H1 (cell line): Measurements from ENCODE around the gene ARMC3. TPM values are rescaled to one million over a fixed set of nuclear protein-coding genes. Genes with fewer than 3 reads are reported as not detected.

Experiments
- CTCF ChIA-PET: fragments of 300-600 bp; sonication (Branson Sonifier 250); formaldehyde crosslinking; loops from one replicate; lab custom pipeline; 2021; ENCODE audit not compliant: partially characterized antibody; lab: Charles Lee
- POLR2A ChIA-PET: fragments of 300-600 bp; sonication (Branson Sonifier 250); formaldehyde crosslinking; loops from one replicate; lab custom pipeline; 2021; ENCODE audit warnings: inconsistent platforms; ENCODE audit not compliant: partially characterized antibody; lab: Charles Lee
- DNase-seq, 2 experiments: peaks; one replicate each; pipeline versions ENCODE4 v3.0.0 to v3.0.0-alpha.2; 2010 to 2022; ENCODE audit warnings: low spot score in 2 of 2, low read depth in 1 of 2, mixed read lengths in 1 of 2
- FAIRE-seq: peaks from 2 replicates; lab custom pipeline; 2011; peaks lifted over from hg19 to GRCh38; lab: Jason Lieb, UNC
- H2AFZ ChIP-seq: 2 replicates; pipeline ENCODE4 v1.8.1; 2012; ENCODE audit warnings: low read length, inconsistent platforms
- H2AK5ac ChIP-seq: 2 replicates; pipeline ENCODE4 v1.6.1; 2013; ENCODE audit warnings: low read depth, low read length
- H2BK120ac ChIP-seq: replicated peaks from 2 replicates; pipeline ENCODE3; 2013; ENCODE audit warnings: low read depth, low read length, inconsistent platforms
- H2BK12ac ChIP-seq: 2 replicates; pipeline ENCODE4 v1.6.1; 2013; ENCODE audit warnings: low read depth, low read length
- H2BK15ac ChIP-seq: 2 replicates; pipeline ENCODE4 v1.6.1; 2013; ENCODE audit warnings: low read length
- H2BK20ac ChIP-seq: 2 replicates; pipeline ENCODE4 v1.6.1; 2013; ENCODE audit warnings: low read length
- H2BK5ac ChIP-seq: 2 replicates; pipeline ENCODE4 v1.6.1; 2013; ENCODE audit warnings: low read depth, low read length
- H3K14ac ChIP-seq: 2 replicates; pipeline ENCODE4 v1.6.1; 2013; ENCODE audit warnings: inconsistent platforms; ENCODE audit not compliant: insufficient read length
- H3K18ac ChIP-seq: 2 replicates; pipeline ENCODE4 v1.6.1; 2013; ENCODE audit warnings: low read length; ENCODE audit errors: extremely low read depth
- H3K23ac ChIP-seq: 2 replicates; pipeline ENCODE4 v1.6.1; 2013; ENCODE audit warnings: inconsistent platforms; ENCODE audit not compliant: insufficient read length
- H3K23me2 ChIP-seq: 2 replicates; pipeline ENCODE4 v1.6.1; 2013; ENCODE audit warnings: low read depth, low read length
- H3K27ac ChIP-seq: 2 replicates; pipeline ENCODE4 v1.6.1; 2011; ENCODE audit warnings: low read depth, low read length, inconsistent platforms
- H3K27me3 ChIP-seq, 4 experiments: replicated peaks in 1 of 4; 1 replicate in 1 of 4; 2 replicates in 3 of 4; pipeline versions ENCODE4 v1.6.1 to v1.8.1; 2011 to 2013; ENCODE audit warnings: low read length in 3 of 4, mild to moderate bottlenecking in 3 of 4, inconsistent platforms in 2 of 4, mixed read lengths in 2 of 4, moderate library complexity in 1 of 4; ENCODE audit not compliant: control insufficient read depth in 3 of 4, insufficient read depth in 3 of 4; ENCODE audit errors: extremely low read depth in 1 of 4
- H3K36me3 ChIP-seq, 4 experiments: 2 replicates each; pipeline versions ENCODE4 v1.6.1 to v1.8.1; 2011 to 2013; ENCODE audit warnings: mild to moderate bottlenecking in 4 of 4, low read length in 3 of 4, moderate library complexity in 2 of 4, control low read depth in 1 of 4, inconsistent platforms in 1 of 4; ENCODE audit not compliant: insufficient read depth in 4 of 4, control insufficient read depth in 2 of 4
- H3K4ac ChIP-seq: replicated peaks from 2 replicates; pipeline ENCODE3; 2013; ENCODE audit warnings: low read length, low read depth, mixed read lengths, inconsistent platforms; ENCODE audit not compliant: insufficient read length
- H3K4me1 ChIP-seq, 4 experiments: replicated peaks in 1 of 4; 1 replicate in 1 of 4; 2 replicates in 3 of 4; pipeline versions ENCODE4 v1.6.1 to v1.8.1; 2011 to 2013; ENCODE audit warnings: low read length in 3 of 4, inconsistent platforms in 2 of 4, mixed read lengths in 1 of 4; ENCODE audit not compliant: insufficient read depth in 4 of 4, control insufficient read depth in 3 of 4
- H3K4me2 ChIP-seq, 2 experiments: 2 replicates each; pipeline versions ENCODE4 v1.6.1 to v1.8.1; 2011 to 2013; ENCODE audit warnings: low read depth in 2 of 2, low read length in 2 of 2, control low read depth in 1 of 2, inconsistent platforms in 1 of 2, mild to moderate bottlenecking in 1 of 2; ENCODE audit not compliant: insufficient read depth in 1 of 2
- H3K4me3 ChIP-seq, 4 experiments: fragments of 200-600, 300-600 bp in 1 of 4; sonication (generic), shearing (Covaris generic), sonication (Bioruptor Twin) in 1 of 4; 2 replicates each; pipeline versions ENCODE4 v1.5.1 to v1.8.1; 2011 to 2016; ENCODE audit warnings: low read length in 4 of 4, low read depth in 3 of 4, control low read depth in 2 of 4, inconsistent platforms in 2 of 4, mild to moderate bottlenecking in 2 of 4, mixed read lengths in 1 of 4, moderate library complexity in 1 of 4; ENCODE audit not compliant: insufficient read depth in 2 of 4; ENCODE audit errors: extremely low read depth in 1 of 4
- H3K56ac ChIP-seq: replicated peaks from 2 replicates; pipeline ENCODE3; 2013; ENCODE audit warnings: low read depth, mild to moderate bottlenecking, mixed read lengths, low read length, inconsistent platforms; ENCODE audit not compliant: insufficient read length
- H3K79me1 ChIP-seq: 2 replicates; pipeline ENCODE4 v1.6.1; 2013; ENCODE audit warnings: low read depth, low read length, control low read depth
- H3K79me2 ChIP-seq, 2 experiments: 2 replicates each; pipeline versions ENCODE4 v1.6.1 to v1.8.1; 2012 to 2013; ENCODE audit warnings: low read length in 2 of 2, mild to moderate bottlenecking in 2 of 2, inconsistent platforms in 1 of 2; ENCODE audit not compliant: insufficient read depth in 2 of 2, control insufficient read depth in 1 of 2
- H3K9ac ChIP-seq, 4 experiments: replicated peaks in 1 of 4; 1 replicate in 1 of 4; 2 replicates in 3 of 4; pipeline versions ENCODE4 v1.6.1 to v1.8.1; 2011 to 2013; ENCODE audit warnings: low read depth in 3 of 4, low read length in 3 of 4, control low read depth in 2 of 4, mild to moderate bottlenecking in 2 of 4, moderate library complexity in 2 of 4, inconsistent platforms in 1 of 4; ENCODE audit errors: extremely low read depth in 1 of 4
- H3K9me3 ChIP-seq, 2 experiments: 2 replicates each; pipeline versions ENCODE4 v1.6.1 to v1.8.1; 2012 to 2013; ENCODE audit warnings: mild to moderate bottlenecking in 2 of 2, moderate library complexity in 2 of 2, control low read depth in 1 of 2, inconsistent platforms in 1 of 2, low read depth in 1 of 2, low read length in 1 of 2, mixed read lengths in 1 of 2; ENCODE audit not compliant: insufficient read depth in 2 of 2
- H4K20me1 ChIP-seq, 2 experiments: replicated peaks in 1 of 2; 2 replicates each; pipeline versions ENCODE3 to v1.8.1; 2011 to 2013; ENCODE audit warnings: inconsistent platforms in 2 of 2, low read length in 2 of 2, mild to moderate bottlenecking in 1 of 2; ENCODE audit not compliant: insufficient read depth in 2 of 2, control insufficient read depth in 1 of 2
- H4K5ac ChIP-seq: 2 replicates; pipeline ENCODE4 v1.6.1; 2013; ENCODE audit warnings: low read length, low read depth, mixed read lengths, inconsistent platforms; ENCODE audit not compliant: insufficient read length
- H4K8ac ChIP-seq: 2 replicates; pipeline ENCODE4 v1.8.0; 2013; ENCODE audit warnings: mild to moderate bottlenecking, moderate library complexity, low read length, inconsistent platforms; ENCODE audit not compliant: insufficient read depth; ENCODE audit errors: extremely low read depth
- H4K91ac ChIP-seq: replicated peaks from 2 replicates; pipeline ENCODE3; 2013; ENCODE audit warnings: low read length, mixed read lengths, inconsistent platforms; ENCODE audit not compliant: insufficient read length
- CBX5 ChIP-seq: fragments of 300-800, 300-1000 bp; sonication (generic); IDR thresholded peaks from 2 replicates; pipeline ENCODE4 v1.7.1; 2016; ENCODE audit warnings: antibody characterized with exemption, low read length, low read depth
- CEBPB ChIP-seq: IDR thresholded peaks from 2 replicates; pipeline ENCODE4 v1.6.1; 2012; ENCODE audit warnings: low read depth, low read length
- HDAC2 ChIP-seq, 2 experiments: fragments of 300-600 bp in 1 of 2; sonication (generic) in 1 of 2; IDR thresholded peaks; 2 replicates each; pipeline ENCODE4 v1.6.1; 2011 to 2012; ENCODE audit warnings: low read depth in 2 of 2, low read length in 2 of 2, mild to moderate bottlenecking in 2 of 2, moderate library complexity in 2 of 2, borderline replicate concordance in 1 of 2, inconsistent platforms in 1 of 2
- KDM5A ChIP-seq: fragments of 200-600 bp; IDR thresholded peaks from 2 replicates; pipeline ENCODE4 v1.7.1; 2012; ENCODE audit warnings: mild to moderate bottlenecking, low read length, inconsistent platforms, mixed read lengths
- PHF8 ChIP-seq: fragments of 200-600 bp; sonication (generic); conservative IDR thresholded peaks from 2 replicates; pipeline ENCODE4 v1.7.1; 2012; ENCODE audit warnings: low read depth, mild to moderate bottlenecking, inconsistent platforms, low read length, moderate library complexity
- POLR2A ChIP-seq, 2 experiments: IDR thresholded peaks; 1 replicate in 1 of 2; 2 replicates in 1 of 2; pipeline ENCODE4 v1.6.1; 2011; ENCODE audit warnings: low read depth in 2 of 2, low read length in 2 of 2, mild to moderate bottlenecking in 2 of 2; ENCODE audit errors: control extremely low read depth in 1 of 2
- RBBP5 ChIP-seq: IDR thresholded peaks from 2 replicates; pipeline ENCODE4 v1.7.1; 2012; ENCODE audit warnings: low read depth, mild to moderate bottlenecking, inconsistent platforms, low read length, moderate library complexity, borderline replicate concordance
- SIRT6 ChIP-seq: IDR thresholded peaks from one replicate; pipeline ENCODE4 v1.7.1; 2012; ENCODE audit warnings: low read length, inconsistent platforms
- SP1 ChIP-seq: IDR thresholded peaks from 2 replicates; pipeline ENCODE4 v1.6.1; 2011; ENCODE audit warnings: low read depth, low read length
- YY1 ChIP-seq: IDR thresholded peaks from 2 replicates; pipeline ENCODE4 v1.6.1; 2011; ENCODE audit warnings: low read depth, mild to moderate bottlenecking, low read length
- WGBS, 2 experiments: shearing (Covaris generic) in 1 of 2; methylation state at CpG; one replicate each; pipeline versions ENCODE4 v1.1.6 to v1.1.7; 2013 to 2015; ENCODE audit warnings: low lambda C conversion rate in 2 of 2, mixed read lengths in 2 of 2, inconsistent platforms in 1 of 2, low coverage in 1 of 2, missing lambda C conversion rate in 1 of 2; ENCODE audit not compliant: insufficient replicate concordance in 2 of 2, insufficient coverage in 1 of 2, insufficient read length in 1 of 2; ENCODE audit errors: extremely low coverage in 1 of 2, missing lambda C conversion rate in 1 of 2; 5-methylcytosine and 5-hydroxymethylcytosine counted together
- polyA plus RNA-seq, 7 experiments: library from polyadenylated mRNA; depleted of rRNA in 3 of 7; stranded (reverse) in 5 of 7; unstranded in 2 of 7; fragments of >200 nt in 5 of 7; fragments of 200-250 nt in 2 of 7; gene quantifications; 1 replicate in 5 of 7; 2 replicates in 1 of 7; 4 replicates in 1 of 7; pipeline versions ENCODE4 v1.2.1 to v1.2.3, GENCODE V29; 2011 to 2013; ENCODE audit warnings: missing spikeins in 2 of 7, mixed read lengths in 2 of 7
- total RNA-seq: library from RNA; stranded (reverse); fragmentation: NEBNext Ultra II Directional; extraction: Animal tissue kit (Norgen Biotek cat#: 25700); gene quantifications from 2 replicates; pipeline ENCODE4 v1.2.1, GENCODE V29; 2021

The ARMC3 gene
- total and polyA plus RNA-seq, 2 of the 8 experiments (the other 6 are each of a cell fraction or from before 2014, with no cell fraction given), result 0.15 TPM

DNA sequence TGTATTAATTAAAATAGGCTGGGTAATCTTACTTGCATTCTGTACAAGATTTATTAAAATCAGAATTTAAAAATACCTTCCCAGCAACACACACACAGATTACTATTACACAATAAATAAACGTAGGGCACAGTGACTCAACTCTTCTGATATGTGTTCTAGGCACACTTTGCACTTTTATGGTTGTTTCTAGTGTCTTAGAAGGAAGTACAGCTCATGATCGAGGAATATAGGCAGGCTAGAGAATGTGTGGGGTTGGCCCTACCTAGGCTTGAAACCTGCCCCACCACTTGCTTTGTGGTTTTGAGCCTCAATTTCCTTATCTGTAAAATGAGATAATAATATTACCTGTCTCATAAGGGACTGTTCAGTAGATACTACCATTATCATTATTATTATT is 30.5 kb downstream of the ARMC3 start:
- no peak overlapping the region for H2BK20ac ChIP-seq
- no peak overlapping the region for H2BK120ac ChIP-seq
- H3K27ac ChIP-seq, result no peak overlapping the region
- H3K56ac ChIP-seq, result no peak overlapping the region
- ChIA-PET CTCF (interaction anchor here (0.7 kb wide), 1 partner anchor 9 kb away, joined by 3 read pairs; no protein-coding TSS in a partner anchor), POLR2A (no interaction called here)
- no peaks in the 10 kb centered on the region for H3K79me1 ChIP-seq
- DNase-seq (no peak), FAIRE-seq (no peak)
- no peak overlapping the region for H2AFZ ChIP-seq
- no peak overlapping the region for H4K5ac ChIP-seq
- H2BK12ac ChIP-seq, result no peak overlapping the region
- H3K27me3 ChIP-seq, result no peaks in the 10 kb centered on the region
- no peak overlapping the region for H4K8ac ChIP-seq
- no peak overlapping the region for H2AK5ac ChIP-seq
- no peak overlapping the region for H3K4ac ChIP-seq
- H3K79me2 ChIP-seq, result no peaks in the 10 kb centered on the region
- H3K14ac ChIP-seq, result no peak overlapping the region
- no peaks in the 10 kb centered on the region for H4K20me1 ChIP-seq
- no peak overlapping the region for H3K9ac ChIP-seq
- no peak overlapping the region for H2BK5ac ChIP-seq
- no peak overlapping the region for H2BK15ac ChIP-seq
- no peaks in the 10 kb centered on the region for H3K36me3 ChIP-seq
- 93% methylated on average over 2 of the region's 2 CpGs; no CpG with 5 or more reads in 1 of the 2 experiments for WGBS, 2 experiments
- no peak overlapping the region for H4K91ac ChIP-seq
- no peaks in the 10 kb centered on the region for H3K4me1 ChIP-seq
- H3K9me3 ChIP-seq, result peaks cover 0 to 3% of the 10 kb centered on the region in 2 experiments; a peak in 1 of 4 replicates
- H3K4me3 ChIP-seq, result no peak overlapping the region
- TF ChIP-seq PHF8 (no peak), CBX5 (no peak), POLR2A (IDR thresholded peaks at IDR 0.05; ENCODE audit: control extremely low read depth in 1 of 2, low read depth in 2 of 2, low read length in 2 of 2) (no peak), SP1 (no peak), SIRT6 (no peak), RBBP5 (no peak), HDAC2 (IDR thresholded peaks at IDR 0.05; ENCODE audit: borderline replicate concordance in 1 of 2, low read depth in 2 of 2, low read length in 2 of 2) (no peak), CEBPB (no peak), KDM5A (no peak), YY1 (no peak)
- TF ChIP-seq, all 59 proteins: peak for 0
- Histone ChIP-seq H3K18ac (no peak overlapping the region), H3K23ac (no peak overlapping the region), H3K4me2 (no peak overlapping the region), H3K23me2 (no peaks in the 10 kb centered on the region)
